ENCODE data around the gene NDUFAF3.

Gene NDUFAF3

GRCh38 chr3:49025005-49025792, 3.3 kb downstream of the NDUFAF3 start:
- in situ Hi-C loops (cut with HindIII; ENCODE audit: low sequenced_read_pairs): no loop called here
- no peak overlapping the region for H3K4me3 ChIP-seq (ENCODE audit: low read depth, low read length)
- no peak for TF ChIP-seq CTCF (IDR thresholded peaks at IDR 0.05; ENCODE audit: low read depth, low read length, missing control alignments)
- no peak for DNase-seq (ENCODE audit: low read depth)

GRCh38 chr3:49025793-49026520, 4.0 kb downstream of the NDUFAF3 start:
- no peak overlapping the region for H3K4me3 ChIP-seq (ENCODE audit: low read depth, low read length)
- DNase-seq (ENCODE audit: low read depth): no peak
- in situ Hi-C loops (cut with HindIII; ENCODE audit: low sequenced_read_pairs): no loop called here
- TF ChIP-seq CTCF (IDR thresholded peaks at IDR 0.05; ENCODE audit: low read depth, low read length, missing control alignments): no peak

- no peak for DNase-seq (ENCODE audit: low read depth)
- no peak for TF ChIP-seq CTCF (IDR thresholded peaks at IDR 0.05; ENCODE audit: low read depth, low read length, missing control alignments)
- no peak overlapping the region for H3K4me3 ChIP-seq (ENCODE audit: low read depth, low read length)
- in situ Hi-C loops (cut with HindIII; ENCODE audit: low sequenced_read_pairs): no loop called here
Observed at GRCh38 chr3:49026536-49026935, 4.6 kb downstream of the NDUFAF3 start.

DNA sequence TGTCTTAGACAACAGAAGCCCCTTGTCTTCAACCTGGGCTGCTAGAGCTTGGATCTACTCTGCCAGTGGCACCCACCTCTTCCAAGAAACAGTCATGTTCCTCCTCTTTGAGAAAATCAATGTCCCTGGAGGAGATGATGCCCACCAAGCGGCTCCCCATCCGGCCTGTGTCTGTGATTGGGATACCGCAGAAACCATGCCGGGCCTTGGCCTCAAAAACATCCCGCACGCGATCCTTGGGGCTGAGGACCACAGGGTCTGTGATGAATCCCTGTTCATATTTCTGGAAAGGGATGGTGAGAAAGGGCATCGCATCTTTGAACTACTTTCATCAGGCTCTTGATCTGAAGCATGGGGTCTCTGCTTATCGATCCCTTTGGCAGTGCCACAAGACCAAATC, 5.7 kb downstream of the NDUFAF3 start:
- in situ Hi-C loops (cut with HindIII; ENCODE audit: low sequenced_read_pairs): no loop called here
- no peak for DNase-seq (ENCODE audit: low read depth)
- TF ChIP-seq CTCF (IDR thresholded peaks at IDR 0.05; ENCODE audit: low read depth, low read length, missing control alignments): no peak
- no peak overlapping the region for H3K4me3 ChIP-seq (ENCODE audit: low read depth, low read length)

- in situ Hi-C loops (cut with HindIII; ENCODE audit: low sequenced_read_pairs): no loop called here
- no peak for DNase-seq (ENCODE audit: low read depth)
- H3K4me3 ChIP-seq (ENCODE audit: low read depth, low read length): peak overlapping the region; percentile 87
- TF ChIP-seq CTCF (IDR thresholded peaks at IDR 0.05; ENCODE audit: low read depth, low read length, missing control alignments): no peak
Observed at GRCh38 chr3:49028298-49028672, 6.4 kb downstream of the NDUFAF3 start.

DNA sequence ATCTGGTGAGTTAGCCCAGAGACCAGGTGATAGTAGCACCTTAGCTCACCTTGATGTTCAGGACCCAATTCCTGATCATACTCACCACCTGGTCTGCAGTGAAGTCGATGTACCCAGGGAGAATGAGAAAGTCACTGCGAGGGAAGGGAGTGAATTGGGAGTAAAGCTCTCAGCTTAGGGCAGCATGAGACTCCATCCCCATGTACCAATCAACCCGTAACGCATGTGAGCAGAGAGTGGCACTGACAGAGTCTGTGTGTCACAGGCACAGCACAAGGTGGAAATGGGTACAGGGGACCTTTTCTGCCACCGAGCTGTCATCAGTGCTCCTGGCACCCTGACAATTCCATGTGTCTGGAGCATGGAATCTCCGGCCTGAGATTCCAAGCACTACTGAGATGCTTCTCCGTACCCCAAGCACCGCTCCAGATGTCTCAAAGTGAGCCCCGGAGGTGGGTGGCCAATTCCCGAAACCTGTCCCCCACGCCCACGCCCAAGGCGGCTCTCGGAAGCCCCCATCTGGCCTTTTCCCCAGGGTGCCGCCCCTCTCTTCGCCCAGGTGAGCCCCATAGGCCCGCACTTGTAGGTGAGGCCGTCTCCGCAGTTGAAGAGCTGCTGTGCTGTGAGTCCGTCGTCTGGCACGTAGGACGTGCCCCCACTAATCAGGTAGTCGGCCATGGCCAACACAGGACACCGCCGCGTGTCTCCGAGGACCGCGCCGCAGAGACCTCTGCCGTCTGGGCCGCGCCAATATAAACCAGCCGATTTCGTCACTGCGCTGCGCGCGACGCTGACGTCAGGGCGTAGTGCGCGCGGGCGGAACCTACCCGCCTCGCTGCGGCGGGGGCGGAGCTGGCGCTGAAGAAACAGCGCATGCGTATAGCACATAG, 7.0 kb downstream of the NDUFAF3 start, which contains the start of gene IMPDH2:
IMPDH2 (minus strand) TSS at position 726 of the 890 bp plus-strand sequence; CDS start at position 678, 48 bp downstream.
- peak within 1 kb of the TSS; percentile 87 for H3K4me3 ChIP-seq (ENCODE audit: low read depth, low read length)
- in situ Hi-C loops (cut with HindIII; ENCODE audit: low sequenced_read_pairs): no loop called here
- peak; percentile 76 for DNase-seq (ENCODE audit: low read depth)
- TF ChIP-seq CTCF (IDR thresholded peaks at IDR 0.05; ENCODE audit: low read depth, low read length, missing control alignments): peak; percentile 8

Measured in astrocyte of the cerebellum (primary cell).